Panc1 (cell line): ENCODE results near the gene TTC38. TPM values are rescaled to one million over a fixed set of nuclear protein-coding genes. Genes with fewer than 3 reads are reported as not detected.

Source experiments
- ATAC-seq: fragments of 200-7000 bp; cut with Tn5 transposase; 2 replicates; pipeline ENCODE4 v1.9.1; 2020; ENCODE audit warnings: mild to moderate bottlenecking, moderate library complexity
- BruUV-seq: library from RNA; stranded (reverse); fragments of 400-500 nt; replicated peaks from 2 replicates; lab custom pipeline; 2021; lab: Mats Ljungman, UMichigan
- CTCF ChIA-PET: fragments of 300-600 bp; sonication (Branson Sonifier 250); formaldehyde crosslinking; loops from one replicate; lab custom pipeline; 2022; ENCODE audit warnings: antibody characterized with exemption; lab: Charles Lee
- POLR2A ChIA-PET: fragments of 300-600 bp; sonication (Branson Sonifier 250); formaldehyde crosslinking; loops from one replicate; lab custom pipeline; 2022; ENCODE audit warnings: antibody characterized with exemption; lab: Charles Lee
- DNase-seq: peaks from one replicate; pipeline ENCODE4 v3.0.0-alpha.2; 2010; ENCODE audit warnings: low read depth, low spot score
- H3K27ac ChIP-seq: 2 replicates; pipeline ENCODE4 v1.5.1; 2011; ENCODE audit warnings: mild to moderate bottlenecking, low read length, inconsistent platforms
- H3K27me3 ChIP-seq: fragments of 200-500 bp; sonication (Bioruptor generic); 2 replicates; pipeline ENCODE4 v1.6.0; 2014; ENCODE audit warnings: low read length, inconsistent platforms; ENCODE audit not compliant: control insufficient read depth, insufficient read depth
- H3K36me3 ChIP-seq: fragments of 200-500 bp; sonication (Bioruptor generic); 2 replicates; pipeline ENCODE4 v1.5.1; 2014; ENCODE audit warnings: inconsistent platforms, mild to moderate bottlenecking, low read length, moderate library complexity; ENCODE audit not compliant: control insufficient read depth, insufficient read depth
- H3K4me1 ChIP-seq: 2 replicates; pipeline ENCODE4 v1.5.1; 2011; ENCODE audit warnings: inconsistent platforms, mild to moderate bottlenecking, low read length, moderate library complexity; ENCODE audit not compliant: control insufficient read depth, insufficient read depth
- H3K4me3 ChIP-seq, 2 experiments: 2 replicates each; pipeline ENCODE4 v1.5.1; 2011 to 2012; ENCODE audit warnings: low read depth in 2 of 2, low read length in 2 of 2, mild to moderate bottlenecking in 2 of 2, inconsistent platforms in 1 of 2, moderate library complexity in 1 of 2
- H3K9me3 ChIP-seq: fragments of 200-500 bp; sonication (Bioruptor generic); 2 replicates; pipeline ENCODE4 v1.5.1; 2014; ENCODE audit warnings: low read depth, mild to moderate bottlenecking, inconsistent platforms, low read length, moderate library complexity; ENCODE audit not compliant: control insufficient read depth, insufficient read depth
- CTCF ChIP-seq: fragments of 450-650 bp; IDR thresholded peaks from 2 replicates; pipeline ENCODE4 v1.5.1; 2017; ENCODE audit warnings: mild to moderate bottlenecking
- POLR2AphosphoS5 ChIP-seq: IDR thresholded peaks from 2 replicates; pipeline ENCODE4 v1.6.1; 2012; ENCODE audit warnings: mild to moderate bottlenecking, low read depth, low read length, moderate library complexity
- REST ChIP-seq, 2 experiments: IDR thresholded peaks; 2 replicates each; pipeline ENCODE4 v1.6.1; 2011 to 2012; ENCODE audit warnings: low read depth in 2 of 2, control low read depth in 1 of 2, low read length in 1 of 2, mild to moderate bottlenecking in 1 of 2, moderate library complexity in 1 of 2; ENCODE audit not compliant: insufficient read depth in 1 of 2
- SIN3A ChIP-seq: IDR thresholded peaks from 2 replicates; pipeline ENCODE4 v1.6.1; 2012; ENCODE audit warnings: low read depth, mild to moderate bottlenecking, low read length, moderate library complexity, borderline replicate concordance; ENCODE audit not compliant: insufficient read depth
- TCF7L2 ChIP-seq: IDR thresholded peaks from 2 replicates; pipeline ENCODE4 v1.6.1; 2011; ENCODE audit warnings: mild to moderate bottlenecking, low read depth, low read length, inconsistent platforms
- in situ Hi-C: cut with HindIII; loops from 2 replicates; pipeline ENCODE4 v1.10.0; 2016; ENCODE audit warnings: low sequenced_read_pairs, low pct_unique_long_range_greater_than_20kb
- intact Hi-C: fragments of 100-400 bp; cut with micrococcal nuclease; formaldehyde crosslinking; loops from one replicate; pipeline ENCODE4 v1.10.0; 2022; ENCODE audit not compliant: unreplicated experiment
- total RNA-seq: library from RNA; stranded (reverse); gene quantifications from one replicate; pipeline ENCODE4 v1.2.1, GENCODE V29; 2021; ENCODE audit not compliant: unreplicated experiment

TTC38 gene
- total RNA-seq, 1 experiment from 2014 or later: 14.0 TPM

GRCh38 chr22:46256358-46256958 is 11.3 kb upstream of the TTC38 start:
- no TSS peak for BruUV-seq
- Histone ChIP-seq H3K27ac (no peak overlapping the region), H3K4me1 (peaks cover 4% of the 10 kb centered on the region; the same call in 1 of the 2 replicates), H3K27me3 (no peaks in the 10 kb centered on the region), H3K4me3 (no peak overlapping the region), H3K9me3 (no peaks in the 10 kb centered on the region), H3K36me3 (no peaks in the 10 kb centered on the region)
- intact Hi-C loops (no loop called here), in situ Hi-C loops (no loop called here)
- DNase-seq (no peak), ATAC-seq (no peak)
- TF ChIP-seq CTCF (no peak), REST (IDR thresholded peaks at IDR 0.05; ENCODE audit: insufficient read depth in 1 of 2, low read depth in 2 of 2, low read length in 1 of 2) (no peak), SIN3A (no peak)
- POLR2A ChIA-PET: no interaction called here
- CTCF ChIA-PET: no interaction called here

GRCh38 chr22:46259374-46259773 is 8.4 kb upstream of the TTC38 start:
- H3K4me1 ChIP-seq: no peaks in the 10 kb centered on the region
- BruUV-seq: no TSS peak
- no peaks in the 10 kb centered on the region for H3K36me3 ChIP-seq
- ATAC-seq (no peak), DNase-seq (no peak)
- TF ChIP-seq POLR2AphosphoS5: no peak
- intact Hi-C loops: no loop called here
- no peak overlapping the region for H3K27ac ChIP-seq
- ChIA-PET POLR2A (no interaction called here), CTCF (no interaction called here)
- no peaks in the 10 kb centered on the region for H3K9me3 ChIP-seq
- no peaks in the 10 kb centered on the region for H3K27me3 ChIP-seq
- no peak overlapping the region for H3K4me3 ChIP-seq
- in situ Hi-C loops: no loop called here

GRCh38 chr22:46260038-46260437 is 7.8 kb upstream of the TTC38 start:
- BruUV-seq: no TSS peak
- in situ Hi-C loops: no loop called here
- ChIA-PET CTCF (no interaction called here), POLR2A (no interaction called here)
- Histone ChIP-seq H3K4me1 (no peaks in the 10 kb centered on the region), H3K27ac (no peak overlapping the region), H3K36me3 (no peaks in the 10 kb centered on the region), H3K4me3 (no peak overlapping the region), H3K27me3 (no peaks in the 10 kb centered on the region), H3K9me3 (no peaks in the 10 kb centered on the region)
- DNase-seq: no peak
- intact Hi-C loops: no loop called here
- no peak for ATAC-seq
- TF ChIP-seq REST (IDR thresholded peaks at IDR 0.05; ENCODE audit: insufficient read depth in 1 of 2, low read depth in 2 of 2, low read length in 1 of 2) (no peak), TCF7L2 (no peak), CTCF (no peak)
